ENCODE results near the gene MPV17.
"Not testable (repeated sequence)": the region's sequence is repeated elsewhere in the genome, so short reads cannot be mapped to it uniquely, and the experiment has no call there.

Gene MPV17

GRCh38 chr2:27322301-27322765 is 564 bp downstream of the MPV17 start:
- no peak for DNase-seq (ENCODE audit: low read depth)

DNA sequence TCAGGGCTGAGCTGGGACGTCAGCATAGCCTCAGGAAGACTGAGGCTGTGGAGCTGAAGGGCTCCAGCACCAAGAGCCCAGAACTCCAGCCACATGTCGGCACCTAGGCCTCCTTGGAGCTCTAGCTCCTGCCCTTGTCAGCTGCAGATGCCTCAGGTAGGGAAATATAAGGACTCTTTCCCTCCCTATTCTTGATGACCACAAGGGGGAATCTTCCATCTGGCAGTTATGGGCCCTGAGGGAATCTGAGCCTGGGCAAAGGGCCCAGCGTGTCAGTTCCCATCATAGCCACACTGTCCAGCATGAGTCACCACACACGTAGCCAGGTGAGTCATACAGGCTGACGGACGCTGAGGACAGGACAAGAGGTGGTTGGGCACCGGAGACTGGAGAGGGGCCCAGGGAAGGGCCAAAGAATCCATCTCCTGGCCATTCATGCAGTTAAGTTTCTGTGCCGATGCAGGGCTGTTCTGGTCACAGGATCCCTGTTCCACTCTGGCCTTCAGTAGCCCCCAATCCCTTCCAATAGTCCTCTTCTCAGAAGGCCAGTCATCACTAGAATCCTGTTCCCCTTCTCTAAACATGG is 1.8 kb downstream of the MPV17 start:
- DNase-seq (ENCODE audit: low read depth), result peak; percentile 96

DNA sequence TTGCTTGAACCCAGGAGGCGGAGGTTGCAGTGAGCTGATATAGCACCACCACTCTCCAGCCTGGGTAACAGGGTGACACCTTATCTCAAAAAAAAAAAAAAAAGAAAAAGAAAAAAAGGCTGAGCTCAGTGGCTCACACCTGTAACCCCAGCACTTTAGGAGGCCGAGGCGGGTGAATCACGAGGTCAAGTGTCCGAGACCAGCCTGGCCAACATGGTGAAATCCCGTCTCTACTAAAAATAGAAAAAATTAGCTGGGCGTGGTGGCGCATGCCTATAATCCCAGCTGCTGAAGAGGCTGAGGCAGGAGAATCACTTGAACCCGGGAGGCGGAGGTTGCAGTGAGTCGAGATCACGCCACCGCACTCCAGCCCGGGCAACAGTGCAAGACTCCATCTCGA is 3.1 kb downstream of the MPV17 start:
- DNase-seq (ENCODE audit: low read depth), result not testable (repeated sequence)

- DNase-seq (ENCODE audit: low read depth), result no peak
Observed at GRCh38 chr2:27316655-27317412, 6.1 kb downstream of the MPV17 start.

GRCh38 chr2:27315122-27315521 is 7.8 kb downstream of the MPV17 start:
- no peak for DNase-seq (ENCODE audit: low read depth)

- no peak for DNase-seq (ENCODE audit: low read depth)
Observed at GRCh38 chr2:27314709-27315108, 8.2 kb downstream of the MPV17 start.

DNA sequence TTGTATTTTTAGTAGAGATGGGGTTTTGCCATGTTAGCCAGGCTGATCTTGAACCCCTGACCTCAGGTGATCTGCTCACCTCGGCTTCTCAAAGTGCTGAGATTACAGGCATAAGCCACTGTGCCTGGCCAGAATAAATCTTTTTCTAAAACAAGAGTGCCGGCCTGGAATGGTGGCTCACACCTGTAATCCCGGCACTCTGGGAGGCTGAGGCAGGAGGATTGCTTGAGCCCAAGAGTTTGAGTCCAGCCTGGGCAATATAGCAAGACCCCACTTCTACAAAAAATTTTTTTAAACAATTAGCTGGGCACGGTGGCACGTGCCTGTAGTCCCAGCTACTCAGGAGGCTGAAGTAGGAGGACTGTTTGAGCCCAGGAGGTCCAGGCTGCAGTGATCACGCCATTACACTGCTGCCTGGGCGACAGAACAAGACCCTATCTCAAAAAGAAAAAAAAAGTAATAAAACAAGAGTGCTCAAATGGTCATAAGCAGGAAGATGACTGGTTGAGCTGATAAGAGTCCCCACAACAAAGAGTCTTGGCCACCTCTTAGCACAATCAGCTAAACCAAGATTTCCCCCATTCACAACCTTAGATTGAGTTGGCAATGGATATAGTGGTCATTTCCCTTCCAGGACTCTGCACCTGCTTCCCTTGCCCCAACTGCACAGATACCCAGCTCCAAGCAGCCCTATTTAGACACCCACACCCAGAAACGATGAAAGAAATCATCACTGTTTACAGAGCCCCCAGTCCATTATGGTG is 8.8 kb downstream of the MPV17 start:
- DNase-seq (ENCODE audit: low read depth), result no peak

GRCh38 chr2:27312152-27312551 is 10.7 kb downstream of the MPV17 start:
- DNase-seq (ENCODE audit: low read depth), result no peak

GRCh38 chr2:27309651-27310050 is 13.2 kb downstream of the MPV17 start:
- DNase-seq (ENCODE audit: low read depth), result no peak

DNA sequence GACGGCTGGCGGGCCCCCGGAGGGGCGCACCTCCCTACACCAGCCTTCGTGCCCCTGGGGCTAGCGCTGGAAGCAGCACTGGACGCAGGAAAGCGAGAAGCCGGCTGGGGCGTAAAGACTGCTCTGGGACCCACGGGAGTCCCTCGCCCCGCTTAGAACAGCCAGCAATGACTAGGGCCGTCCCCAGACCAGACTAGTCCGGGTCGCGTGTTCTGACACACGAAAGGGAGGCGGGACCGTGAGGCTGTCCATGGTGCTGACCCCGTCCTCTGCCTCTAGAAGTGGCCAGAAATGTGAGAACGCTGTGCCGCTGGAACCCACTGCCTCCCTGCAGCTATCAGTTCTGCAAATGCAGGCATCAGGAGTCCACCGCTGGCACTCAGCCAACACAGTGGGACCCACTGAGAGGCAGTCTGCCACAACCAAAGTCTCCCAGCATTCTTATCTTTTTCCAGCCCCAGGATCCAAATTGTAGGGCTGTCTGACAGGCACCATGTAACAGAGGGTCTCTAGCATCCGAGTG is 14.5 kb downstream of the MPV17 start, which contains the start of gene UCN:
TSS of gene UCN (minus strand) at position 87 of the 523 bp plus-strand sequence. CDS start 550 bp downstream, outside the sequence.
- no peak for DNase-seq (ENCODE audit: low read depth)

- DNase-seq (ENCODE audit: low read depth), result no peak
Observed at GRCh38 chr2:27307545-27308358, 15.1 kb downstream of the MPV17 start.

- DNase-seq (ENCODE audit: low read depth), result no peak
Observed at GRCh38 chr2:27307287-27307544, 15.7 kb downstream of the MPV17 start.

GRCh38 chr2:27306573-27307286 is 16.2 kb downstream of the MPV17 start:
- DNase-seq (ENCODE audit: low read depth), result no peak

DNA sequence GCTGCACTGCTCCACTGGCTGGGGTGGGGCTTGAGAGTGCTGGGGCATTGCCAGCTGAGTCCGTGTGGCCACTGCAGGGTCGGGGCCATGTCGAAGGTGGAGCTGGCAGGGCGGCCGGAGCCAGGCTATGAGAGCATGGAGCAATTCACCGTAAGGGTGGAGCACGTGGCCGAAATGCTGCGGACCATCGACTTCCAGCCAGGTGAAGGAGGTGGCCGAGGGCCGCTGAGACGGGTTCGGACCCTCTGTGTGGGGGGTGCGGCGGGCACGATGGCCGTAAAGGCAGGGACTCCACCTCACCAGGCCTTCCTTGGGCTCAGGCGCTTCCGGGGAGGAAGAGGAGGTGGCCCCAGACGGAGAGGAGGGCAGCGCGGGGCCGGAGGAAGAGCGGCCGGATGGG is 16.8 kb downstream of the MPV17 start:
- no peak for DNase-seq (ENCODE audit: low read depth)

GRCh38 chr2:27305516-27305915 is 17.4 kb downstream of the MPV17 start:
- DNase-seq (ENCODE audit: low read depth), result no peak

- no peak for DNase-seq (ENCODE audit: low read depth)
Observed at GRCh38 chr2:27304488-27305240, 18.2 kb downstream of the MPV17 start.

GRCh38 chr2:27303093-27304025 is 19.5 kb downstream of the MPV17 start:
- peak; percentile 59 for DNase-seq (ENCODE audit: low read depth)

- DNase-seq (ENCODE audit: low read depth), result not testable (repeated sequence)
Observed at GRCh38 chr2:27300606-27301005, 22.3 kb downstream of the MPV17 start.

- DNase-seq (ENCODE audit: low read depth), result no peak
Observed at GRCh38 chr2:27298391-27299080, 24.4 kb downstream of the MPV17 start.
